RWPE1 (cell line): Measurements from ENCODE around the gene DENND1A.

Experiments
- CTCF ChIA-PET: fragments of 350-600 bp; sonication (Branson Sonifier 250); formaldehyde crosslinking; extraction: SDS; loops from one replicate; lab custom pipeline; 2021; lab: Yijun Ruan, JAX
- POLR2A ChIA-PET: fragments of 400-600 bp; formaldehyde crosslinking; extraction: SDS; loops from one replicate; lab custom pipeline; 2020; ENCODE audit warnings: antibody characterized with exemption; ENCODE audit not compliant: low non-redundant PET; lab: Yijun Ruan, JAX
- DNase-seq: peaks from one replicate; pipeline ENCODE4 v3.0.0; 2012; ENCODE audit warnings: low spot score
- H3K27ac ChIP-seq: fragments of 450-650 bp; 2 replicates; pipeline ENCODE4 v1.5.1; 2017
- TF ChIP-seq, protein P1 (sequence below): fragments of 450-650 bp; conservative IDR thresholded peaks from 2 replicates; pipeline ENCODE4 v1.5.1; 2017; ENCODE audit warnings: low read depth, mild to moderate bottlenecking

Gene DENND1A

GRCh38 chr9:123390337-123391135, 539.4 kb downstream of the DENND1A start:
- DNase-seq: no peak
- no peak overlapping the region for H3K27ac ChIP-seq
- ChIA-PET CTCF (no interaction called here), POLR2A (no interaction called here)
- TF ChIP-seq, protein P1, sequence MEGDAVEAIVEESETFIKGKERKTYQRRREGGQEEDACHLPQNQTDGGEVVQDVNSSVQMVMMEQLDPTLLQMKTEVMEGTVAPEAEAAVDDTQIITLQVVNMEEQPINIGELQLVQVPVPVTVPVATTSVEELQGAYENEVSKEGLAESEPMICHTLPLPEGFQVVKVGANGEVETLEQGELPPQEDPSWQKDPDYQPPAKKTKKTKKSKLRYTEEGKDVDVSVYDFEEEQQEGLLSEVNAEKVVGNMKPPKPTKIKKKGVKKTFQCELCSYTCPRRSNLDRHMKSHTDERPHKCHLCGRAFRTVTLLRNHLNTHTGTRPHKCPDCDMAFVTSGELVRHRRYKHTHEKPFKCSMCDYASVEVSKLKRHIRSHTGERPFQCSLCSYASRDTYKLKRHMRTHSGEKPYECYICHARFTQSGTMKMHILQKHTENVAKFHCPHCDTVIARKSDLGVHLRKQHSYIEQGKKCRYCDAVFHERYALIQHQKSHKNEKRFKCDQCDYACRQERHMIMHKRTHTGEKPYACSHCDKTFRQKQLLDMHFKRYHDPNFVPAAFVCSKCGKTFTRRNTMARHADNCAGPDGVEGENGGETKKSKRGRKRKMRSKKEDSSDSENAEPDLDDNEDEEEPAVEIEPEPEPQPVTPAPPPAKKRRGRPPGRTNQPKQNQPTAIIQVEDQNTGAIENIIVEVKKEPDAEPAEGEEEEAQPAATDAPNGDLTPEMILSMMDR: no peak

- POLR2A ChIA-PET: no interaction called here
These were observed 540.2 kb downstream of the DENND1A start for GRCh38 chr9:123389698-123390097.

GRCh38 chr9:123389070-123389469, 540.9 kb downstream of the DENND1A start:
- ChIA-PET CTCF (no interaction called here), POLR2A (no interaction called here)

More at GRCh38 chr9:123389698-123390097, 540.2 kb downstream of the DENND1A start:
- no peak overlapping the region for H3K27ac ChIP-seq
- CTCF ChIA-PET: no interaction called here
- DNase-seq: no peak
- TF ChIP-seq, protein P1: no peak

GRCh38 chr9:123387686-123388085, 542.2 kb downstream of the DENND1A start:
- CTCF ChIA-PET: interaction anchor here (0.6 to 0.7 kb wide), 3 partner anchors 11 to 1596 kb away, joined by 3 read pairs; no protein-coding TSS in a partner anchor
- H3K27ac ChIP-seq: no peak overlapping the region
- no peak for DNase-seq
- POLR2A ChIA-PET: no interaction called here
- TF ChIP-seq, protein P1: no peak

More at GRCh38 chr9:123389070-123389469, 540.9 kb downstream of the DENND1A start:
- H3K27ac ChIP-seq: no peak overlapping the region
- no peak for DNase-seq
- TF ChIP-seq, protein P1: no peak

- POLR2A ChIA-PET: no interaction called here
- CTCF ChIA-PET: interaction anchor here (0.6 to 3.4 kb wide), 6 partner anchors 29 to 1940 kb away, joined by 3 to 27 read pairs (median 6); no protein-coding TSS in a partner anchor
- no peak overlapping the region for H3K27ac ChIP-seq
- TF ChIP-seq, protein P1: no peak
- DNase-seq: no peak
These were observed 546.3 kb downstream of the DENND1A start for GRCh38 chr9:123383512-123384170.
